NCI-H446 (cell line): Measurements from ENCODE around the gene CSNK1A1.
"Not testable (repeated sequence)": the region's sequence is repeated elsewhere in the genome, so short reads cannot be mapped to it uniquely, and the experiment has no call there.

Source experiments
- DNase-seq, 2 experiments: peaks; one replicate each; lab custom pipeline; 2025; lab: John Stamatoyannopoulos, UW

The CSNK1A1 gene

DNA sequence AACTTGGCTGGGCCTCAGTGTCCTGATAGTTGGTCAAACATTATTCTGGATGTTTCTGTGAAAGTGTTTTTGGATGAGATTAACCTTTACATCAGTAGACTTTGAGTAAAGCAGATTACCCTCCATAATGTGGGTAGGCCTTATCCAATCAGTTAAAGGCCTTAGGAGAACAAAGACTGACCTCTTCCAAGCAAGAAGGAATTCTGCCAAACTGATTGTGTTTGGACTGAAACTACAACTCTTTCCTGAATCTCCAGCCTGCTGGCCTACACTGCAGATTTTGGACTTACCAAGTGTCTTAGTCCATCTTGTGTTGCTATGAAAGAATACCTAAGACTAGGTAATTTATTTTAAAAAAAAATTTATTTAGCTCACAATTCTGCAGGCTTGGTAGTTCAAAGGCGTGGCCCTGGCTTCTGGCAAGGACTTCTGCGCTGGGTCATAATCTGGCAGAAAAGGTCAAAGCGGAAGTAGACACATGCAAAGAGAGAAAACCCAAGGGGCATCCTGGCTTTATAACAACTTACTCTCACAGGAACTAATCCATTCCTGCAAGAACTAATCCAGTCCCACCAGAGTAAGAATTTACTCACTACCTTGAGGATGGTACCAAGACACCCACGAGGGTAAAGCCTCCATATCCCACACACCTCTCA, 21.5 kb upstream of the CSNK1A1 start:
- DNase-seq = no peak

DNA sequence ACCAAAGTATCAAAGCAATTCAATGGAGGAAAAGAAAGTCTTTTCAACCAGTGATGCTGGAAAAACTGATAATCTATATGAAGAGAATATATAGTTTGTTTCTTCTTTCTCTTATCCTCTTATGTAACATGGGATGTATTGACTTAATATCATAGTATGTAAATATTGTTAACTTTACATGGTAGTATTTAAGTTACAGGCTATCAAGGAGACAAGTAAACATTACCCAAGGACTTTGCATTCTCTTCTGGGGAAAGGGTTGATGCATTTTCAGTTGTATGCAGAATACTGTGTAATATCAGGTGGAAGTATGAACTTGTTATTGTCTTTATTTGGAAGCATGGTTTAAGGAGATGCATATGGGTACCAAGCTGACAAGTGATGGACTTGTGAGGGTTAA, 20.9 kb upstream of the CSNK1A1 start:
- DNase-seq = no peak

- DNase-seq = no peak
Observed at GRCh38 chr5:149567226-149567625, 16.0 kb upstream of the CSNK1A1 start.

DNA sequence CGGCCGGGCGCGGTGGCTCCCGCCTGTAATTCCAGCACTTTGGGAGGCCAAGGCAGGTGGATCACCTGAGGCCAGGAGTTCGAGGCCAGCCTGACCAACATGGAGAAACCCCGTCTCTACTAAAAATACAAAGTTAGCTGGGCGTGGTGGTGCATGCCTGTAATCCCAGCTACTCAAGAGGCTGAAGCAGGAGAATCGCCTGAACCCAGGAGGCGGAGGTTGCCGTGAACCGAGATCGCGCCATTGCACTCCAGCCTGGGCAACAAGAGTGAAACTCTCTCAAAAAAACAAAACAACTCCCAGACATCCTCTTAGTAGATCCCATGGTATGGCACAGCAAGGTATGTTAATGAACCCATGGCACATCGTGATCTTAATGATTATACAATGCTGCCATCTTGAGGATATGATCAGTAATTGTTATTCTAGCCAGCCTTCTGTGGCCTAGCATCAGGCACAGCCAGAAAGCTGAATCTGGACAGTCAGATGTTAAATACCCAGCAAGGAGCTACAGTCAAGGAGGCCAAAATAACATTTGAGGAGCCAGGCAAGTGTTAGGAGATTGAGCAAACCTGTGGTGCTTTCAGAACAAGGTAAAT, 13.4 kb upstream of the CSNK1A1 start:
- peak; percentile 31 to 86 for DNase-seq

- no peak for DNase-seq
Observed at GRCh38 chr5:149563466-149563865, 12.2 kb upstream of the CSNK1A1 start.

GRCh38 chr5:149561848-149562247, 10.6 kb upstream of the CSNK1A1 start:
- DNase-seq = peak in 1 of 2 experiments; percentile 15

DNA sequence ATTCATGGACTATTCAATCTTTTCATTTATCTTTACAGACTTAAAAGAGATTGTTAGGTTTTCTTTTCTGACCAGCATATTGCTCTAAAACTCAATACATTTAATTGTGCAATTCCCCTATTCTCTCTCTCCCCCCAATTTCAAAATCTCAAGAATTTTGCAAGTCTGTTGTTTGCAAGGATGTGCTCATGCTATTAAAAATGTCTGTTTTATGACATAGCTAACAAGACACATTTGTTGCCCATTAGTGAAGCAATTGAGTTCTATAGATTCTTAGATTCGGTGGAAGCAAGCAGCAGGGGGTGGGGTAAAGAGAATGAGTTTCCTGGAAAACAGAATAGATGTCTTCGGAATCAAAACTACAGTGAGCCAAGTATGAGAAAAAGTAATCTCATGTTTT, 8.5 kb upstream of the CSNK1A1 start:
- DNase-seq = no peak

DNA sequence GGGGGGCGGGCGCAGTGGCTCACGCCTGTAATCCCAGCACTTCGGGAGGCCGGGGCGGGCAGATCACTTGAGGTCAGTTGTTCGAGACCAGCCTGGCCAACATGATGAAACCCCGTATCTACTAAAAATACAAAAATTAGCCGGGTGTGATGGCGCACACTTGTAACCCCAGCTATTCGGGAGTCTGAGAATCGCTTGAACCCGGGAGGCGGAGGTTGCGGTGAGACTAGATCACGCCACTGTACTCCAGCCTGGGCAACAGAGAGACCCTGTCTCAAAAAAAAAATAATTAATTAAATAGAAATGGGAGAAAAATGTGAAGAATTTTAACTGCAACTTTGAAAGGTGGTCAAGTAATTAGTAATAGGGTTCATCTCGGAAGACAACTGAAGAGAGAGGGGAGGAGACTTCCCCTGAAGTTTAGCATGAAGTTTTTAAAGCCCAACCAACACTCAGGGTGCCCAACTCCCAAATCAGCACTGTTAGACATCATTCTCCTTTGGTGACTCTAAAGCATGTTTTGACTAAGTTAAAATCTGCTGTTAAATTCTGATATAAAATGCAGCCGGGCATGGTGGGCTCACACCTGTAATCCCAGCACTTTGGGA, 1.4 kb upstream of the CSNK1A1 start:
- DNase-seq = no peak

DNA sequence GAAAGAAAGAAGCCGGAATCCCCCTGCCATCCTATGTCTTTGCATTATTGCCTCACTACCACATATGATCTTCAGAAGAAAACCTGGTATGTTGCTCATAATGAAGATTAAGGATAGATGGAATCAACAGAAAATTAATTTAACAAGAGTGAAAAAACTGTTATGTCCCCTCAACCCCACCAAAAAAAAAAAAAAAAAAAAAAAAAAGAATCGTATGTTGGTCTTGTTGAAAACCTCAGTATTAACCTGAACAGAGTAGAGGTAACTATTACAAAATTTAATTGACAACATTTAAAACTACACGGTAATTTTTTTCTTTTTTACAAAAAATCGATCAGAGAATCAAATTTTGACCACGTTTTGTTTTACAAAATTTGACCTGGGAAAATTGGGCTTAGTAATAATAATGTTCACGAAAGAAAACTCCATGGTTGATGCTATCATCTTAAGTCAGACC, 827 bp upstream of the CSNK1A1 start:
- no peak for DNase-seq

DNA sequence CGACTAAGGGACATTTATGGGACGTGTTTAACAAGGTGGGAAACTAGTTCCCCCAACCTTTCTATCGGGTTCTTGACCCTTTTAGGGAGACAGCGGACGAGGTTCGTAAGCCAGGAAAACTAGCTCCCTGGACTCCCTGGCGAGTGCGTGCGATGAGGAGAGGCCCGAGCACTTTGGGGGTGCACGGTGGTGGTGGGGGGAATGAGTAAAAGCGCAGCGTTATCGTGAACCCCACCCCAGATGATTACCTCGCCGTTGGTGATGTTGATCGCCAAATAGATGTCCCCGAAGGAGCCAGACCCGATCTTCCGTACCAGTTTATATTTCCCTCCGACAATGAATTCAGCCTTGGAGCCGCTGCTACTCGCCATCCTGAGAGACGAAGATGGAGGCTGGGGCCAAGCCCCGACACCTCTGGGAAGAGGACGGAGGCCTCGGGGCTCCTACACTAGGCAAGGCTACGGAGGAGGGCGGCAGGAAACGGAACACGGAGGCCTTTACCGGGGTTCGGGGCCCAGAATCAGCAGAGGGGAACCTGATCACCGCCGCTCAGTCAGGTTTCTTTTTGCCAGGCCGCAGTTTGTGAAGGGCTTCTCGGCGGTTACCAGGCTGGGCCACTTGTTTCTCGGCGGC, 529 bp downstream of the CSNK1A1 start:
- DNase-seq = no peak

DNA sequence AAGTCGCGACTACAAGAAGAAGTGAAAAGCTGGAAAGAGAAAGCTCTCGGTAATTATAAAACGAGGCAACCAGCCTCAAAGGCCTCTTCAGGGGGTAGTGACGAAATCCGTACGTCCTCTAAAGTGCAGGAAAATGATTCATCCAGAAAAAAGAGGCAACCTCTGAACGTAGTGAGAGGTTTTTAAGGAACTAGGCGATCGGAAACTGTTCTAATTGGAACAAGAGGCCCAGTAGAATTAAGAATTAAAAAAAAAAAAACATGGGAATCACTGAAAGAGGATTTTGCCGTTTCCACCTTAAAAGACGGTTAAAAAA, 1.0 kb downstream of the CSNK1A1 start:
- DNase-seq = no peak

GRCh38 chr5:149549461-149550267, 1.6 kb downstream of the CSNK1A1 start:
- DNase-seq = peak in 1 of 2 experiments; percentile 52

DNA sequence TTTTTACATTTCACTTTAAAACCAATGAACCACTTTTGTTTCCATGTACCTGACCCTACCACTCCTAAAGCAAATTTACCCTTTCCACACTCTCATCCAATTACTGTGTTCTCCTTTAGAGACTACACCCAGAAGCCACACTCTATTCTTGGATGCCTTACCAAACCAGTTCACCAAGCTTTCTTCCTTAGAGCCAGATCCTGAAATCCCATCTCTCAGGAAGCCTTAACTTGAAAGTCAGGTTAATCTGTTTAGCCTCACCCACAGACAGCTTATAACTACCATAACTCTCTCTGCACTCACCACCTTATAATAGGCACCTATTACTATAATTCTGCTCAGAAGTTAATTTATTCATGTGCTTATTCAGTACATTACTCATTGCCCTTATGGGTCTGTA, 4.3 kb downstream of the CSNK1A1 start:
- DNase-seq = no peak

DNA sequence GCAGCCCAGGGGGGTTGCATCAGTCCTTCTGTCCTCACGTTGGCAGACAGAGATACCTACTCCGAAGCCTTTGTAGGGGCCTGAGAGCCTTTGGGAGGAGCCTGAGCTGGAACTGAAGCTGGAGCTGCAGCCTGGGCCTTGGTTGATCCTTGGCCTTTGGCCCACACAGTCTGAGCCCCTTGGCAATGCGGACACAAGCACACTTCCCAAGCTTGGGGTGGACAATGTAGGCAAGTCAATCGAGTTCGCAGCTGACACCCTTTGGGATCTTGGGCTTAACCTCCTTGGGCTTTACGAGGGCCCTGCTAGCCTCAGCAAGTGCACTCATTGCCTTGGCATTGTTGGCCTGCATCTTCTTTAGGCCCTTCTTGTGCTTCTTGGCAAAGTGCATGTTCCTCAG, 5.9 kb downstream of the CSNK1A1 start:
- DNase-seq = no peak

DNA sequence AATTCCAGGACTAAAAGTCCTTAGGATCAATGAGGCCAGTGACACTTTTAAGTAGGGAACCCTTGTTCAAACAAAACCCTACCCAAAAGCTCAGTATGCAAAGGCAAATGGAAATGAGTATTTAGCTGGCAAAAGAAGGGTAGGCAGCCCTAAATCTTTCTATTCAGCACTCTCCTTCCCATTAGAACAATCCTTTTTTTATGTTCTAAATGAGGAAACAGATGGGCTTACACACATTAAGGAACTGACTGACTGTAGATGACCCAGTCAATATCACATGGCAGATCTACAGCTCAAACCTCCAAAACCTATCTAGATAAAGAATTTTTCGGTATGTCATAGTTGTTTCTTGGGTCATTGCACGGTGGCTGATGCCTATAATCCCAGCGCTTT, 7.2 kb downstream of the CSNK1A1 start:
- DNase-seq = no peak

GRCh38 chr5:149543361-149544027, 7.7 kb downstream of the CSNK1A1 start:
- no peak for DNase-seq

DNA sequence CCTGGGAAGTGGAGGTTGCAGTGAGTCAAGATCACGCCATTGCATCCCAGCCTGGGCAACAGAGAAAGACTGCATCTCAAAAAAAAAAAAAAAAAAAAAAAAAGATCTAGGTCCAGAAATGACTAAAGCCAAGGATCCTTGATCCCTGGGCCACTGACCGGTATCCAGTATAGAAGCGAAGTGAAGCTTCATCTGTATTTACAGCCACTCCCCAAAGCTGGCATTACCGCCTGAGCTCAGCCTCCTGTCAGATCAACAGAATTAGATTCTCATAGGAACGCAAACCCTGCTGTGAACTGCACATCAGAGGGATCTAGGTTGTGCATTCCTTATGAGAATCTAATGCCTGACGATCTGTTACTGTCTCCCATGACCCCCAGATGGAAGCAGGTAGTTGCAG, 9.3 kb downstream of the CSNK1A1 start:
- DNase-seq = no peak

DNA sequence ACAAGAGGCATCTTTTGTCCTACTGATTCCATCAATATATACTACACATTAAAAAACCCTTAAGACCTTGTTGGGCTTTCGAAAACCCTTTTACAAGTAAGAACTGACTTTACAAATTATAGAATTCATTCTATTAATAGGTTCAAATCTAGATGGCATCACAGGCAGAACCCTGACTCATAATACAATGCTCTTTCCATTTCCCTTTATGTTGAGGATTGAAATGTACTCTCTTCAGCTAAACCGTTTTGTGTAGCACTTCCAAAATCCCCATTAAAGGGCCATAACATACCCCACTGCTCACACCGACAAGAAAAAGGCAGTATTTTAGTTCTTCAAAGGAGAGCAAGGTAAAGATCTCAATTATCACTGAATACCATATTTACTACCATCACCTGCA, 11.2 kb downstream of the CSNK1A1 start:
- DNase-seq = no peak

GRCh38 chr5:149537374-149537975, 13.8 kb downstream of the CSNK1A1 start:
- no peak for DNase-seq

DNA sequence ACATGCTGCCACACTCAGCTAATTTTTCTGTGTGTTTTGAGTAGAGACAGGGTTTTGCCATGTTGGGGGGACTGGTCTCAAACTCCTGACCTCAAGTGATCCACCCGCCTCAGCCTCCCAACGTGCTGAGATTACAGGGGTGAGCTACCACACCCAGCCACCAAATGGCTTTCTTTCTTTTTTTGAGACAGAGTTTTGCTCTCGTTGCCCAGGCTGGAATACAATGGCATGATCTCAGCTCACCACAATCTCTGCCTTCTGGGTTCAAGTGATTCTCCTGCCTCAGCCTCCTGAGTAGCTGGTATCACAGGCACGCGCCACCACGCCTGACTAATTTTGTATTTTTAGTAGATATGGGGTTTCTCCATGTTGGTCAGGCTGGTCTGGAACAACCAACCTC, 15.5 kb downstream of the CSNK1A1 start:
- DNase-seq = not testable (repeated sequence)

DNA sequence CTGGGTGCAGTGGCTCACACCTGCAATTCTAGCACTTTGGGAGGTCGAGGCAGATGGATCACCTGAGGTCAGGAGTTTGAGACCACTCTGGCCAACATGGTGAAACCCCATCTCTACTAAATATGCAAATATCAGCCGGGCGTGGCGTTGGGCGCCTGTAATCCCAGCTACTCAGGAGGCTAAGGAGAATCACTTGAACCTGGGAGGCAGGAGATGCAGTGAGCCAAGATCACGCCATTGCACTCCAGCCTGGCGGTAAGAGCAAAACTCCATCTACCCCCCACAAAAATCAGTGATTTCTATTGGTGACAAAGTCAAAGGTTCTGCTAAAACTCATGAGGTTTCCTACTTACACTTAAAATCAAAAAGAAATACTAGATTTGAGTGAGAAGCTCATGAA, 18.8 kb downstream of the CSNK1A1 start:
- no peak for DNase-seq
